ENCODE data around the gene CCNQ. TPM values are rescaled to one million over a fixed set of nuclear protein-coding genes. Genes with fewer than 3 reads are reported as not detected.

CCNQ gene
- total RNA-seq, 1 experiment from 2014 or later = 20.3 TPM

- Histone ChIP-seq H3K79me2 (ENCODE audit: insufficient read depth, low read length) (no peaks in the 10 kb centered on the region), H3K4me1 (ENCODE audit: control insufficient read depth in 1 of 2, insufficient read depth in 2 of 2, low read length in 2 of 2) (no peaks in the 10 kb centered on the region), H4K20me1 (ENCODE audit: insufficient read depth) (no peaks in the 10 kb centered on the region), H3K9ac (ENCODE audit: low read length) (no peak overlapping the region), H3K4me2 (ENCODE audit: low read length) (no peak overlapping the region), H3K9me3 (ENCODE audit: control insufficient read depth in 1 of 2, insufficient read depth in 1 of 2, low read depth in 1 of 2, low read length in 2 of 2) (no peaks in the 10 kb centered on the region), H2AFZ (ENCODE audit: low read depth, low read length, poor library complexity, severe bottlenecking) (no peak overlapping the region), H3K27ac (ENCODE audit: low read depth, low read length) (no peak overlapping the region), H3K4me3 (replicated peaks in 1 of 2; ENCODE audit: low read depth in 1 of 2, low read length in 2 of 2) (no peak overlapping the region), H3K36me3 (ENCODE audit: control insufficient read depth in 1 of 2, insufficient read depth in 2 of 2, low read length in 2 of 2) (no peaks in the 10 kb centered on the region), H3K9me2 (ENCODE audit: insufficient read depth) (no peaks in the 10 kb centered on the region), H3K27me3 (ENCODE audit: insufficient read depth, low read length) (no peaks in the 10 kb centered on the region)
- intact Hi-C loops (cut with micrococcal nuclease) = no loop called here
- RAD21 ChIA-PET (ENCODE audit: low non-redundant PET in 1 of 2, low total read pairs in 2 of 2, uncharacterized antibody in 2 of 2, unreplicated experiment in 2 of 2) = no interaction called here
- DNase-seq (ENCODE audit: low read depth, low spot score) (no peak), ATAC-seq (no peak)
- TF ChIP-seq CTCF (IDR thresholded peaks at IDR 0.05 in 2 of 3, conservative IDR thresholded peaks at IDR 0.05 in 1 of 3; ENCODE audit: borderline replicate concordance in 1 of 3, insufficient read depth in 1 of 3, low read depth in 2 of 3, low read length in 2 of 3) (no peak), SP1 (IDR thresholded peaks at IDR 0.05; ENCODE audit: low read depth) (no peak)
- CTCF ChIA-PET = no interaction called here
- POLR2A ChIA-PET = no interaction called here
- no TSS peak for BruUV-seq (replicated peaks)
Measured at GRCh38 chrX:153576961-153577360, 22.0 kb downstream of the CCNQ start.

GRCh38 chrX:153576239-153576870 is 22.6 kb downstream of the CCNQ start:
- no peaks in the 10 kb centered on the region for H4K20me1 ChIP-seq (ENCODE audit: insufficient read depth)
- no peak for ATAC-seq
- H3K4me1 ChIP-seq (ENCODE audit: control insufficient read depth in 1 of 2, insufficient read depth in 2 of 2, low read length in 2 of 2) = no peaks in the 10 kb centered on the region
- ChIA-PET CTCF (no interaction called here), RAD21 (ENCODE audit: low non-redundant PET in 1 of 2, low total read pairs in 2 of 2, uncharacterized antibody in 2 of 2, unreplicated experiment in 2 of 2) (no interaction called here), POLR2A (no interaction called here)
- no peaks in the 10 kb centered on the region for H3K9me3 ChIP-seq (ENCODE audit: control insufficient read depth in 1 of 2, insufficient read depth in 1 of 2, low read depth in 1 of 2, low read length in 2 of 2)
- H3K36me3 ChIP-seq (ENCODE audit: control insufficient read depth in 1 of 2, insufficient read depth in 2 of 2, low read length in 2 of 2) = no peaks in the 10 kb centered on the region
- H3K9ac ChIP-seq (ENCODE audit: low read length) = no peak overlapping the region
- BruUV-seq (replicated peaks) = no TSS peak
- H3K27me3 ChIP-seq (ENCODE audit: insufficient read depth, low read length) = no peaks in the 10 kb centered on the region
- no peaks in the 10 kb centered on the region for H3K79me2 ChIP-seq (ENCODE audit: insufficient read depth, low read length)
- no peak overlapping the region for H2AFZ ChIP-seq (ENCODE audit: low read depth, low read length, poor library complexity, severe bottlenecking)
- no peak for TF ChIP-seq EZH2 (IDR thresholded peaks at IDR 0.05)
- no peak for TF ChIP-seq CTCF (IDR thresholded peaks at IDR 0.05 in 2 of 3, conservative IDR thresholded peaks at IDR 0.05 in 1 of 3; ENCODE audit: borderline replicate concordance in 1 of 3, insufficient read depth in 1 of 3, low read depth in 2 of 3, low read length in 2 of 3)
- no peak for TF ChIP-seq ELF1 (IDR thresholded peaks at IDR 0.05; ENCODE audit: borderline replicate concordance, low read depth)
- H3K4me2 ChIP-seq (ENCODE audit: low read length) = no peak overlapping the region
- H3K9me2 ChIP-seq (ENCODE audit: insufficient read depth) = no peaks in the 10 kb centered on the region
- DNase-seq (ENCODE audit: low read depth, low spot score) = no peak
- intact Hi-C loops (cut with micrococcal nuclease) = no loop called here
- no peak overlapping the region for H3K4me3 ChIP-seq (replicated peaks in 1 of 2; ENCODE audit: low read depth in 1 of 2, low read length in 2 of 2)
- no peak overlapping the region for H3K27ac ChIP-seq (ENCODE audit: low read depth, low read length)
